ENCODE measurements around the gene CNN1. TPM values are rescaled to one million over a fixed set of nuclear protein-coding genes. Genes with fewer than 3 reads are reported as not detected.

CNN1 gene
- total RNA-seq, 2 experiments from 2014 or later: not detected

- Histone ChIP-seq H3K27ac (ENCODE audit: low read depth in 1 of 2, low read length in 2 of 2) (no peak overlapping the region), H3K4me3 (ENCODE audit: low read length) (no peak overlapping the region), H3K4me1 (ENCODE audit: insufficient read depth, low read length) (peaks cover 31% of the 10 kb centered on the region), H3K36me3 (ENCODE audit: insufficient read depth, low read length) (peaks cover 41% of the 10 kb centered on the region), H3K27me3 (ENCODE audit: control insufficient read depth in 1 of 2, insufficient read depth in 2 of 2, low read length in 2 of 2) (no peaks in the 10 kb centered on the region), H3K9me3 (ENCODE audit: control insufficient read depth in 1 of 2, insufficient read depth in 1 of 2, low read length in 2 of 2) (no peaks in the 10 kb centered on the region)
- Mint-ChIP-seq H3K9me3 (no peaks in the 10 kb centered on the region), H3K27me3 (no peaks in the 10 kb centered on the region), H3K4me1 (ENCODE audit: low read depth) (peaks cover 33% of the 10 kb centered on the region), H3K4me3 (peak overlapping the region; percentile 20), H3K27ac (peak overlapping the region; percentile 39), H3K36me3 (ENCODE audit: low read depth) (peaks cover 34% of the 10 kb centered on the region)
- no peak for TF ChIP-seq CTCF (IDR thresholded peaks at IDR 0.05)
- CTCF ChIA-PET: no interaction called here
- no peak for ATAC-seq (ENCODE audit: poor library complexity)
- intact Hi-C loops (cut with DNase I, micrococcal nuclease): no loop called here
- no peak for DNase-seq
- POLR2A ChIA-PET: interaction anchor here (0.8 kb wide), 1 partner anchor 28 kb away, joined by 4 read pairs; no protein-coding TSS in a partner anchor
Measured at GRCh38 chr19:11554160-11554559, 15.5 kb downstream of the CNN1 start.

DNA sequence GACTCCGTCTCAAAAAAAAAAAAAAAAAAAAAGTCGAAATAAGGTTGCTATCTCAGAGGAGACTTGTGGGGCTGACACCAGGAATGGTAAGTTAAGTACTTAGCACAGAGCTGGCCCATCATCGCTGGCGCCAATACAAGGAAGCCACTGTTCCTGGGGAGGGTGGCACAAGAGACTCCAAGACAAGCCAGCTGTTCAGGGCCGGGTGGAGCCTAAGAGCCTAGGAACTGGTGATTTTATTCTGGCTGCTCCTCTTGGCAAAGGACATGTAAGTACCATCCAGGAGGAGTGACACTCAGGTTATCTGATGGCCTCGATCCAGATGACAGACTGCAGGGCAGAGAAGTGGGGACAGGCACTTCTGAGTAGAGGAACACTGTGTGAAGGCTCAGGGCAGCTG, 16.6 kb downstream of the CNN1 start:
- intact Hi-C loops (cut with DNase I, micrococcal nuclease): no loop called here
- ChIA-PET POLR2A (interaction anchor here (0.6 kb wide), 1 partner anchor 260 kb away, joined by 3 read pairs; no protein-coding TSS in a partner anchor), CTCF (no interaction called here)
- H3K4me1 ChIP-seq (ENCODE audit: insufficient read depth, low read length): peaks cover 40% of the 10 kb centered on the region
- H3K4me3 Mint-ChIP-seq: peak overlapping the region; percentile 70
- peaks cover 41% of the 10 kb centered on the region for H3K36me3 ChIP-seq (ENCODE audit: insufficient read depth, low read length)
- H3K27me3 ChIP-seq (ENCODE audit: control insufficient read depth in 1 of 2, insufficient read depth in 2 of 2, low read length in 2 of 2): no peaks in the 10 kb centered on the region
- H3K27ac Mint-ChIP-seq: no peak overlapping the region
- H3K27ac ChIP-seq (ENCODE audit: low read depth in 1 of 2, low read length in 2 of 2): no peak overlapping the region
- H3K27me3 Mint-ChIP-seq: no peaks in the 10 kb centered on the region
- no peaks in the 10 kb centered on the region for H3K9me3 Mint-ChIP-seq
- ATAC-seq (ENCODE audit: poor library complexity) (no peak), DNase-seq (no peak)
- peaks cover 36% of the 10 kb centered on the region for H3K36me3 Mint-ChIP-seq (ENCODE audit: low read depth)
- H3K9me3 ChIP-seq (ENCODE audit: control insufficient read depth in 1 of 2, insufficient read depth in 1 of 2, low read length in 2 of 2): no peaks in the 10 kb centered on the region
- no peak overlapping the region for H3K4me3 ChIP-seq (ENCODE audit: low read length)
- no peak for TF ChIP-seq CTCF (IDR thresholded peaks at IDR 0.05)
- peaks cover 37% of the 10 kb centered on the region for H3K4me1 Mint-ChIP-seq (ENCODE audit: low read depth)

GRCh38 chr19:11556634-11557420, 18.2 kb downstream of the CNN1 start:
- Histone ChIP-seq H3K27me3 (ENCODE audit: control insufficient read depth in 1 of 2, insufficient read depth in 2 of 2, low read length in 2 of 2) (no peaks in the 10 kb centered on the region), H3K4me3 (ENCODE audit: low read length) (no peak overlapping the region), H3K27ac (ENCODE audit: low read depth in 1 of 2, low read length in 2 of 2) (no peak overlapping the region), H3K9me3 (ENCODE audit: control insufficient read depth in 1 of 2, insufficient read depth in 1 of 2, low read length in 2 of 2) (no peaks in the 10 kb centered on the region), H3K4me1 (ENCODE audit: insufficient read depth, low read length) (peaks cover 45% of the 10 kb centered on the region), H3K36me3 (ENCODE audit: insufficient read depth, low read length) (peaks cover 41% of the 10 kb centered on the region)
- H3K4me1 Mint-ChIP-seq (ENCODE audit: low read depth): peaks cover 44% of the 10 kb centered on the region
- H3K4me3 Mint-ChIP-seq: peak overlapping the region; percentile 73
- H3K9me3 Mint-ChIP-seq: no peaks in the 10 kb centered on the region
- H3K27ac Mint-ChIP-seq: peak overlapping the region; percentile 49
- intact Hi-C loops (cut with DNase I, micrococcal nuclease): loop anchor here in 1 of 2 experiments (1.0 kb wide), 1 partner anchor 21 kb away; no protein-coding TSS in a partner anchor
- CTCF ChIA-PET: no interaction called here
- H3K36me3 Mint-ChIP-seq (ENCODE audit: low read depth): peaks cover 40% of the 10 kb centered on the region
- TF ChIP-seq CTCF (IDR thresholded peaks at IDR 0.05): no peak
- no peaks in the 10 kb centered on the region for H3K27me3 Mint-ChIP-seq
- DNase-seq (no peak), ATAC-seq (ENCODE audit: poor library complexity) (no peak)
- POLR2A ChIA-PET: no interaction called here
